ENCODE measurements around the gene SRRM2. TPM values are rescaled to one million over a fixed set of nuclear protein-coding genes. Genes with fewer than 3 reads are reported as not detected.

Gene SRRM2
- 69.9 TPM for total RNA-seq (2013)
- polyA plus RNA-seq = 1,000 to 10,000 TPM in 1 of 3 donors, 10 to 100 TPM in 2; 19.0 to 1,186 (median 31.8) TPM
- polyA minus RNA-seq = 88.4 and 117 TPM in 2 replicates
- total RNA-seq = 180 to 1,177 (median 358) reads per million in 11 experiments

- Mint-ChIP-seq H3K9me3 (peaks cover 0 to 4% (median 0%) of the 10 kb centered on the region in 7 donors), H3K27me3 (ENCODE audit: low read depth in 3 of 3) (peaks cover 0 to 3% (median 0%) of the 10 kb centered on the region in 3 donors), H3K36me3 (peaks cover 14 to 35% of the 10 kb centered on the region in 2 donors), H3K4me3 (peak within 1 kb of the TSS; percentile 86 to 95), H3K4me1 (peaks cover 41% of the 10 kb centered on the region), H3K27ac (peak within 1 kb of the TSS; percentile 96 to 99 (median 98))
- no peaks in the 10 kb centered on the region for H3K27me3 ChIP-seq (ENCODE audit: control insufficient read depth in 2 of 2, insufficient read depth in 2 of 2, low read length in 2 of 2)
- peak; percentile 91 to 95 (median 94) for DNase-seq
- peak within 1 kb of the TSS; percentile 99 for H3K4me2 ChIP-seq (replicated peaks; ENCODE audit: extremely low read depth, low read length, poor library complexity, severe bottlenecking)
- H4K20me1 ChIP-seq (ENCODE audit: insufficient read depth, low read length) = peaks cover 44% of the 10 kb centered on the region
- H3K4me3 ChIP-seq (replicated peaks in 1 of 3; ENCODE audit: low read depth in 2 of 3, low read length in 3 of 3) = peak within 1 kb of the TSS; percentile 88 to 97 (median 93)
- peak within 1 kb of the TSS; percentile 98 for H2AFZ ChIP-seq (ENCODE audit: insufficient read depth, low read depth, low read length, poor library complexity, severe bottlenecking)
- intact Hi-C loops (cut with micrococcal nuclease) = no loop called here
- peaks cover 10 to 16% of the 10 kb centered on the region in 2 donors for H3K36me3 ChIP-seq (replicated peaks in 1 of 2; ENCODE audit: control insufficient read depth in 1 of 2, insufficient read depth in 2 of 2, low read length in 2 of 2)
- H3K9me3 ChIP-seq (replicated peaks in 1 of 2; ENCODE audit: control insufficient read depth in 1 of 2, insufficient read depth in 1 of 2, low read length in 2 of 2) = peaks cover 0 to 4% of the 10 kb centered on the region in 2 donors
- peaks cover 54% of the 10 kb centered on the region for H3K79me2 ChIP-seq (ENCODE audit: insufficient read depth, low read length)
- peak within 1 kb of the TSS; percentile 88 to 93 for H3K27ac ChIP-seq (ENCODE audit: low read depth in 1 of 2, low read length in 2 of 2)
- peaks cover 31 to 34% of the 10 kb centered on the region in 2 donors for H3K4me1 ChIP-seq (ENCODE audit: control insufficient read depth in 1 of 2, insufficient read depth in 2 of 2, low read length in 2 of 2)
- TF ChIP-seq CTCF (IDR thresholded peaks at IDR 0.05) = no peak
- peak within 1 kb of the TSS; percentile 96 for H3K9ac ChIP-seq (ENCODE audit: insufficient read depth, low read length, poor library complexity, severe bottlenecking)
- WGBS (ENCODE audit: insufficient coverage) = 4% methylated on average over 93 of the region's 99 CpGs
These were observed at the start of gene SRRM2 for GRCh38 chr16:2752035-2752849. TSS of gene SRRM2 (plus strand) at chr16:2752638. CDS start at chr16:2756365, 3,727 bp downstream.

- H3K9me3 ChIP-seq (replicated peaks in 1 of 2; ENCODE audit: control insufficient read depth in 1 of 2, insufficient read depth in 1 of 2, low read length in 2 of 2) = no peaks in the 10 kb centered on the region
- DNase-seq = no peak
- H3K9me3 Mint-ChIP-seq = no peaks in the 10 kb centered on the region
- 98% methylated on average over 28 of the region's 28 CpGs for WGBS (ENCODE audit: insufficient coverage)
- no peaks in the 10 kb centered on the region for H3K27me3 ChIP-seq (ENCODE audit: control insufficient read depth in 2 of 2, insufficient read depth in 2 of 2, low read length in 2 of 2)
- no peak overlapping the region for H3K4me2 ChIP-seq (replicated peaks; ENCODE audit: extremely low read depth, low read length, poor library complexity, severe bottlenecking)
- H3K27ac Mint-ChIP-seq = no peak overlapping the region
- peaks cover 99% of the 10 kb centered on the region for H4K20me1 ChIP-seq (ENCODE audit: insufficient read depth, low read length)
- H3K27ac ChIP-seq (ENCODE audit: low read depth in 1 of 2, low read length in 2 of 2) = no peak overlapping the region
- H3K27me3 Mint-ChIP-seq (ENCODE audit: low read depth in 3 of 3) = peaks cover 0 to 2% (median 1%) of the 10 kb centered on the region in 3 donors
- intact Hi-C loops (cut with micrococcal nuclease) = no loop called here
- no peaks in the 10 kb centered on the region for H3K4me1 ChIP-seq (ENCODE audit: control insufficient read depth in 1 of 2, insufficient read depth in 2 of 2, low read length in 2 of 2)
- H3K4me3 ChIP-seq (replicated peaks in 1 of 3; ENCODE audit: low read depth in 2 of 3, low read length in 3 of 3) = no peak overlapping the region
- H2AFZ ChIP-seq (ENCODE audit: insufficient read depth, low read depth, low read length, poor library complexity, severe bottlenecking) = no peak overlapping the region
- H3K9ac ChIP-seq (ENCODE audit: insufficient read depth, low read length, poor library complexity, severe bottlenecking) = no peak overlapping the region
- no peaks in the 10 kb centered on the region for H3K4me1 Mint-ChIP-seq
- no peak for TF ChIP-seq CTCF (IDR thresholded peaks at IDR 0.05)
- peaks cover 61 to 98% of the 10 kb centered on the region in 2 donors for H3K36me3 Mint-ChIP-seq
- H3K4me3 Mint-ChIP-seq = no peak overlapping the region
- peaks cover 3% of the 10 kb centered on the region for H3K79me2 ChIP-seq (ENCODE audit: insufficient read depth, low read length)
- peaks cover 98 to 99% of the 10 kb centered on the region in 2 donors for H3K36me3 ChIP-seq (replicated peaks in 1 of 2; ENCODE audit: control insufficient read depth in 1 of 2, insufficient read depth in 2 of 2, low read length in 2 of 2)
These were observed 49.3 kb upstream of the SRRM2 start for GRCh38 chr16:2702871-2703745.

Data from CD14-positive monocyte (primary cell).